Muscle layer of colon (tissue), 2 donors: ENCODE data around the gene SLC35F4.

Source experiments
- H3K27ac ChIP-seq: one replicate; pipeline ENCODE4 v1.7.0; 2013; ENCODE audit warnings: low read depth, mild to moderate bottlenecking, low read length, moderate library complexity
- H3K27me3 ChIP-seq, 2 donors: one replicate each; pipeline ENCODE4 v1.7.0; 2013; ENCODE audit warnings: low read length in 2 of 2, mild to moderate bottlenecking in 2 of 2; ENCODE audit not compliant: insufficient read depth in 2 of 2, control insufficient read depth in 1 of 2
- H3K36me3 ChIP-seq: one replicate; pipeline ENCODE4 v1.7.0; 2013; ENCODE audit warnings: mild to moderate bottlenecking, low read length; ENCODE audit not compliant: insufficient read depth
- H3K4me1 ChIP-seq: one replicate; pipeline ENCODE4 v1.7.0; 2013; ENCODE audit warnings: mild to moderate bottlenecking, low read length; ENCODE audit not compliant: insufficient read depth
- H3K4me3 ChIP-seq, 2 donors: one replicate each; pipeline ENCODE4 v1.7.0; 2013; ENCODE audit warnings: low read length in 2 of 2, low read depth in 1 of 2, mild to moderate bottlenecking in 1 of 2, moderate library complexity in 1 of 2
- H3K9ac ChIP-seq: one replicate; pipeline ENCODE4 v1.7.0; 2013; ENCODE audit warnings: low read length
- H3K9me3 ChIP-seq: one replicate; pipeline ENCODE4 v1.7.0; 2013; ENCODE audit warnings: mild to moderate bottlenecking, low read length
- donor health status: abdominal sarcoma.
- donor health status: Adenocarcinoma of cecum.

The SLC35F4 gene

GRCh38 chr14:57823015-57823660, 42.8 kb downstream of the SLC35F4 start:
- no peak overlapping the region for H3K9ac ChIP-seq
- H3K4me1 ChIP-seq: no peaks in the 10 kb centered on the region
- no peaks in the 10 kb centered on the region for H3K36me3 ChIP-seq
- H3K27ac ChIP-seq: no peak overlapping the region
- H3K27me3 ChIP-seq: no peaks in the 10 kb centered on the region
- no peak overlapping the region for H3K4me3 ChIP-seq
- H3K9me3 ChIP-seq: no peaks in the 10 kb centered on the region

GRCh38 chr14:57822081-57822480, 43.8 kb downstream of the SLC35F4 start:
- Histone ChIP-seq H3K36me3 (no peaks in the 10 kb centered on the region), H3K27me3 (no peaks in the 10 kb centered on the region), H3K9me3 (no peaks in the 10 kb centered on the region), H3K9ac (no peak overlapping the region), H3K27ac (no peak overlapping the region), H3K4me3 (no peak overlapping the region), H3K4me1 (no peaks in the 10 kb centered on the region)

- Histone ChIP-seq H3K9ac (no peak overlapping the region), H3K36me3 (no peaks in the 10 kb centered on the region), H3K9me3 (no peaks in the 10 kb centered on the region), H3K4me1 (no peaks in the 10 kb centered on the region), H3K27ac (no peak overlapping the region), H3K4me3 (no peak overlapping the region), H3K27me3 (no peaks in the 10 kb centered on the region)
Measured at GRCh38 chr14:57820581-57820980, 45.3 kb downstream of the SLC35F4 start.

GRCh38 chr14:57818511-57818910, 47.4 kb downstream of the SLC35F4 start:
- Histone ChIP-seq H3K9me3 (no peaks in the 10 kb centered on the region), H3K4me1 (no peaks in the 10 kb centered on the region), H3K9ac (no peak overlapping the region), H3K27me3 (no peaks in the 10 kb centered on the region), H3K36me3 (no peaks in the 10 kb centered on the region), H3K27ac (no peak overlapping the region), H3K4me3 (no peak overlapping the region)

- no peak overlapping the region for H3K4me3 ChIP-seq
- no peaks in the 10 kb centered on the region for H3K27me3 ChIP-seq
- no peaks in the 10 kb centered on the region for H3K36me3 ChIP-seq
- no peak overlapping the region for H3K9ac ChIP-seq
- no peaks in the 10 kb centered on the region for H3K4me1 ChIP-seq
- no peak overlapping the region for H3K27ac ChIP-seq
- H3K9me3 ChIP-seq: no peaks in the 10 kb centered on the region
Measured at GRCh38 chr14:57816568-57817284, 49.2 kb downstream of the SLC35F4 start.

- H3K4me1 ChIP-seq: no peaks in the 10 kb centered on the region
Measured at GRCh38 chr14:57814726-57815125, 51.2 kb downstream of the SLC35F4 start.

GRCh38 chr14:57812741-57813140, 53.2 kb downstream of the SLC35F4 start:
- Histone ChIP-seq H3K4me3 (no peak overlapping the region), H3K27ac (no peak overlapping the region), H3K9ac (no peak overlapping the region), H3K4me1 (no peaks in the 10 kb centered on the region), H3K36me3 (no peaks in the 10 kb centered on the region), H3K9me3 (no peaks in the 10 kb centered on the region), H3K27me3 (no peaks in the 10 kb centered on the region)

More at GRCh38 chr14:57814726-57815125, 51.2 kb downstream of the SLC35F4 start:
- no peaks in the 10 kb centered on the region for H3K36me3 ChIP-seq
- H3K9ac ChIP-seq: no peak overlapping the region
- no peaks in the 10 kb centered on the region for H3K9me3 ChIP-seq
- no peaks in the 10 kb centered on the region for H3K27me3 ChIP-seq
- no peak overlapping the region for H3K4me3 ChIP-seq
- H3K27ac ChIP-seq: no peak overlapping the region

- H3K4me1 ChIP-seq: no peaks in the 10 kb centered on the region
- H3K9me3 ChIP-seq: no peaks in the 10 kb centered on the region
- H3K4me3 ChIP-seq: no peak overlapping the region
Measured at GRCh38 chr14:57811998-57812546, 53.8 kb downstream of the SLC35F4 start.

GRCh38 chr14:57809808-57810207, 56.1 kb downstream of the SLC35F4 start:
- H3K9ac ChIP-seq: no peak overlapping the region
- no peaks in the 10 kb centered on the region for H3K36me3 ChIP-seq
- H3K4me3 ChIP-seq: no peak overlapping the region
- H3K27ac ChIP-seq: no peak overlapping the region
- H3K27me3 ChIP-seq: no peaks in the 10 kb centered on the region
- no peaks in the 10 kb centered on the region for H3K9me3 ChIP-seq
- no peaks in the 10 kb centered on the region for H3K4me1 ChIP-seq

More at GRCh38 chr14:57811998-57812546, 53.8 kb downstream of the SLC35F4 start:
- Histone ChIP-seq H3K36me3 (no peaks in the 10 kb centered on the region), H3K27ac (no peak overlapping the region), H3K9ac (no peak overlapping the region), H3K27me3 (no peaks in the 10 kb centered on the region)

GRCh38 chr14:57797160-57797559, 68.7 kb downstream of the SLC35F4 start:
- Histone ChIP-seq H3K9me3 (no peaks in the 10 kb centered on the region), H3K4me3 (no peak overlapping the region), H3K36me3 (no peaks in the 10 kb centered on the region), H3K27ac (no peak overlapping the region), H3K4me1 (no peaks in the 10 kb centered on the region), H3K27me3 (no peaks in the 10 kb centered on the region), H3K9ac (no peak overlapping the region)

GRCh38 chr14:57796556-57796955, 69.3 kb downstream of the SLC35F4 start:
- no peak overlapping the region for H3K27ac ChIP-seq
- H3K36me3 ChIP-seq: no peaks in the 10 kb centered on the region
- H3K4me1 ChIP-seq: no peaks in the 10 kb centered on the region
- H3K27me3 ChIP-seq: no peaks in the 10 kb centered on the region
- no peak overlapping the region for H3K4me3 ChIP-seq
- no peak overlapping the region for H3K9ac ChIP-seq
- H3K9me3 ChIP-seq: no peaks in the 10 kb centered on the region
